ENCODE results near the gene NRDC. TPM values are rescaled to one million over a fixed set of nuclear protein-coding genes. Genes with fewer than 3 reads are reported as not detected.

NRDC gene
- total and polyA plus RNA-seq, 2 experiments from 2014 or later: 51.3 to 113 TPM

- peaks cover 7% of the 10 kb centered on the region for H3K4me1 ChIP-seq (ENCODE audit: low read depth)
- H3K27ac ChIP-seq: no peak overlapping the region
- TF ChIP-seq, protein P1, sequence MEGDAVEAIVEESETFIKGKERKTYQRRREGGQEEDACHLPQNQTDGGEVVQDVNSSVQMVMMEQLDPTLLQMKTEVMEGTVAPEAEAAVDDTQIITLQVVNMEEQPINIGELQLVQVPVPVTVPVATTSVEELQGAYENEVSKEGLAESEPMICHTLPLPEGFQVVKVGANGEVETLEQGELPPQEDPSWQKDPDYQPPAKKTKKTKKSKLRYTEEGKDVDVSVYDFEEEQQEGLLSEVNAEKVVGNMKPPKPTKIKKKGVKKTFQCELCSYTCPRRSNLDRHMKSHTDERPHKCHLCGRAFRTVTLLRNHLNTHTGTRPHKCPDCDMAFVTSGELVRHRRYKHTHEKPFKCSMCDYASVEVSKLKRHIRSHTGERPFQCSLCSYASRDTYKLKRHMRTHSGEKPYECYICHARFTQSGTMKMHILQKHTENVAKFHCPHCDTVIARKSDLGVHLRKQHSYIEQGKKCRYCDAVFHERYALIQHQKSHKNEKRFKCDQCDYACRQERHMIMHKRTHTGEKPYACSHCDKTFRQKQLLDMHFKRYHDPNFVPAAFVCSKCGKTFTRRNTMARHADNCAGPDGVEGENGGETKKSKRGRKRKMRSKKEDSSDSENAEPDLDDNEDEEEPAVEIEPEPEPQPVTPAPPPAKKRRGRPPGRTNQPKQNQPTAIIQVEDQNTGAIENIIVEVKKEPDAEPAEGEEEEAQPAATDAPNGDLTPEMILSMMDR (IDR thresholded peaks at IDR 0.05; ENCODE audit: low read depth, low read length): no peak
- no peaks in the 10 kb centered on the region for H3K27me3 ChIP-seq
- H3K9me3 ChIP-seq (ENCODE audit: low read depth): no peaks in the 10 kb centered on the region
- H3K36me3 ChIP-seq: peaks cover 44% of the 10 kb centered on the region
- no peak for DNase-seq (ENCODE audit: low read depth in 1 of 2, low spot score in 1 of 2)
- no peak overlapping the region for H3K4me3 ChIP-seq
Measured at GRCh38 chr1:51818487-51818886, 60.0 kb downstream of the NRDC start.

GRCh38 chr1:51814513-51814912, 64.0 kb downstream of the NRDC start:
- Histone ChIP-seq H3K9me3 (ENCODE audit: low read depth) (no peaks in the 10 kb centered on the region), H3K36me3 (peaks cover 29% of the 10 kb centered on the region)
- TF ChIP-seq, protein P1 (IDR thresholded peaks at IDR 0.05; ENCODE audit: low read depth, low read length): no peak

GRCh38 chr1:51799372-51799771, 79.2 kb downstream of the NRDC start:
- Histone ChIP-seq H3K4me1 (ENCODE audit: low read depth) (peaks cover 9% of the 10 kb centered on the region), H3K9me3 (ENCODE audit: low read depth) (no peaks in the 10 kb centered on the region), H3K4me3 (no peak overlapping the region), H3K36me3 (peaks cover 29% of the 10 kb centered on the region), H3K27ac (peak overlapping the region; percentile 63), H3K27me3 (no peaks in the 10 kb centered on the region)
- TF ChIP-seq, protein P1 (IDR thresholded peaks at IDR 0.05; ENCODE audit: low read depth, low read length): no peak
- peak in 1 of 2 donors; percentile 44 for DNase-seq (ENCODE audit: low read depth in 1 of 2, low spot score in 1 of 2)

More at GRCh38 chr1:51814513-51814912, 64.0 kb downstream of the NRDC start:
- no peaks in the 10 kb centered on the region for H3K27me3 ChIP-seq
- no peak overlapping the region for H3K27ac ChIP-seq
- no peak for DNase-seq (ENCODE audit: low read depth in 1 of 2, low spot score in 1 of 2)
- no peak overlapping the region for H3K4me3 ChIP-seq
- peaks cover 8% of the 10 kb centered on the region for H3K4me1 ChIP-seq (ENCODE audit: low read depth)

- DNase-seq (ENCODE audit: low read depth in 1 of 2, low spot score in 1 of 2): no peak
- TF ChIP-seq, protein P1 (IDR thresholded peaks at IDR 0.05; ENCODE audit: low read depth, low read length): no peak
- Histone ChIP-seq H3K4me3 (no peak overlapping the region), H3K4me1 (ENCODE audit: low read depth) (peaks cover 7% of the 10 kb centered on the region), H3K36me3 (peaks cover 39% of the 10 kb centered on the region), H3K9me3 (ENCODE audit: low read depth) (no peaks in the 10 kb centered on the region), H3K27me3 (no peaks in the 10 kb centered on the region), H3K27ac (no peak overlapping the region)
Measured at GRCh38 chr1:51794868-51795267, 83.7 kb downstream of the NRDC start.

DNA sequence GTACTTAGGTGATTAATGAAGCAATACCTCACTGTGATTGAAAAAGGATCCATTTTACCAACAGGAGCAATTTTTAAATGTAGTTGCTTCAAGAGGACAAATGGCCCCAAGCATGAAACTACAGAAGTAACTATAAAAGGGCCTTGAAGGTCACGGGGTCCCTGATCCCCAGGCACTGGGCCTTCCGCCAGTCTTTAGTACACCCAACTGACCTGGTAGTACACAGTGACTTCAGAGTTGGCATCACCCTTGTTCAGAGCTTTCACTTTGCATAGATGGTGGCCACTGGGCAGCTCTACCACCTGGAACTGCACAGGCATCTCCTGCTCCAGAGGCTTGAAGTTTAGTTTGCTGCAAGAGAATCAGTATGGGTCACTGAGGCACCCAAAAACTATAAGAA, 84.3 kb downstream of the NRDC start:
- H3K27ac ChIP-seq: no peak overlapping the region

More for the DNA sequence above, 84.3 kb downstream of the NRDC start:
- H3K9me3 ChIP-seq (ENCODE audit: low read depth): no peaks in the 10 kb centered on the region
- H3K4me1 ChIP-seq (ENCODE audit: low read depth): peaks cover 1% of the 10 kb centered on the region
- H3K36me3 ChIP-seq: peaks cover 45% of the 10 kb centered on the region
- H3K27me3 ChIP-seq: no peaks in the 10 kb centered on the region
- H3K4me3 ChIP-seq: no peak overlapping the region
- no peak for DNase-seq (ENCODE audit: low read depth in 1 of 2, low spot score in 1 of 2)
- TF ChIP-seq, protein P1 (IDR thresholded peaks at IDR 0.05; ENCODE audit: low read depth, low read length): no peak

All from cardiac muscle cell (in vitro differentiated cells and primary cell).